ENCODE data around the gene PRG3.

DNA sequence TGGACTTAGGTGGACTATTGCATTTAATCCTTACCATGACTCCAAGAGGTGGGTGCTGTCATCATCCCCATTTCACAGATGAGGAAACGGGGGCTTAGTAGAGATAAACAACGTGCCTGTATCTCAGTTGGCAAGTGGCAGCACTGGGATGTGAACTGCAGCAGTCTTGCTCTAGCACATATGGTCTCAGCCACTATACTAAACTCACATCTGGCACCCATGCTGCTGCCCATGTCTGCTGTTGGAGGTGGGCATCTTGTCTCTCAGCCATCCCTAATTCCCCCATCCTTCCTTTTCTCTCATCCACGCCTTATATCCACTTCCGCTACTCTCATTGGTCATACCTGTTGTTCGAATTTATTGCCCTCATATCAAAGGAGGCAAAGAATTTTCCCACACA, 3.8 kb downstream of the PRG3 start:
- TF ChIP-seq POLR2A (IDR thresholded peaks at IDR 0.05; ENCODE audit: low read depth, low read length) (no peak), MYC (IDR thresholded peaks at IDR 0.05; ENCODE audit: low read depth, low read length) (no peak), EZH2 (IDR thresholded peaks at IDR 0.05; ENCODE audit: borderline replicate concordance, low read depth, low read length, severe bottlenecking) (no peak)
- TF ChIP-seq, protein P1, sequence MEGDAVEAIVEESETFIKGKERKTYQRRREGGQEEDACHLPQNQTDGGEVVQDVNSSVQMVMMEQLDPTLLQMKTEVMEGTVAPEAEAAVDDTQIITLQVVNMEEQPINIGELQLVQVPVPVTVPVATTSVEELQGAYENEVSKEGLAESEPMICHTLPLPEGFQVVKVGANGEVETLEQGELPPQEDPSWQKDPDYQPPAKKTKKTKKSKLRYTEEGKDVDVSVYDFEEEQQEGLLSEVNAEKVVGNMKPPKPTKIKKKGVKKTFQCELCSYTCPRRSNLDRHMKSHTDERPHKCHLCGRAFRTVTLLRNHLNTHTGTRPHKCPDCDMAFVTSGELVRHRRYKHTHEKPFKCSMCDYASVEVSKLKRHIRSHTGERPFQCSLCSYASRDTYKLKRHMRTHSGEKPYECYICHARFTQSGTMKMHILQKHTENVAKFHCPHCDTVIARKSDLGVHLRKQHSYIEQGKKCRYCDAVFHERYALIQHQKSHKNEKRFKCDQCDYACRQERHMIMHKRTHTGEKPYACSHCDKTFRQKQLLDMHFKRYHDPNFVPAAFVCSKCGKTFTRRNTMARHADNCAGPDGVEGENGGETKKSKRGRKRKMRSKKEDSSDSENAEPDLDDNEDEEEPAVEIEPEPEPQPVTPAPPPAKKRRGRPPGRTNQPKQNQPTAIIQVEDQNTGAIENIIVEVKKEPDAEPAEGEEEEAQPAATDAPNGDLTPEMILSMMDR (IDR thresholded peaks at IDR 0.05; ENCODE audit: extremely low read depth in 1 of 2, insufficient read depth in 1 of 2, low read depth in 1 of 2, low read length in 2 of 2): no peak
- TF ChIP-seq, protein P2, sequence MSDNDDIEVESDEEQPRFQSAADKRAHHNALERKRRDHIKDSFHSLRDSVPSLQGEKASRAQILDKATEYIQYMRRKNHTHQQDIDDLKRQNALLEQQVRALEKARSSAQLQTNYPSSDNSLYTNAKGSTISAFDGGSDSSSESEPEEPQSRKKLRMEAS (IDR thresholded peaks at IDR 0.05; ENCODE audit: insufficient read depth, insufficient read length): no peak

All from endothelial cell of umbilical vein (primary cell).